ENCODE data around the gene MARF1.

- TF ChIP-seq POLR2A (IDR thresholded peaks at IDR 0.05; ENCODE audit: low read depth, low read length) (no peak), POLR2AphosphoS5 (IDR thresholded peaks at IDR 0.05; ENCODE audit: low read depth, low read length) (no peak), TAF1 (IDR thresholded peaks at IDR 0.05; ENCODE audit: low read depth, low read length) (no peak), SPI1 (IDR thresholded peaks at IDR 0.05; ENCODE audit: low read depth, low read length) (no peak), PAX5 (IDR thresholded peaks at IDR 0.05; ENCODE audit: insufficient read depth, low read length, severe bottlenecking) (no peak), POU2F2 (IDR thresholded peaks at IDR 0.05; ENCODE audit: low read depth, low read length) (no peak)
These were observed 83.8 kb downstream of the MARF1 start for GRCh38 chr16:15559176-15559575.

Measured in GM12891 (cell line).